ES-I3 (cell line): ENCODE results near the gene GREB1L.
"Not testable (repeated sequence)": the region's sequence is repeated elsewhere in the genome, so short reads cannot be mapped to it uniquely, and the experiment has no call there.

Experiments
- H3K36me3 ChIP-seq: 2 replicates; pipeline ENCODE4 v1.6.1; 2013; ENCODE audit warnings: mild to moderate bottlenecking, low read length, control low read depth, moderate library complexity; ENCODE audit not compliant: insufficient read depth
- H3K4me1 ChIP-seq: 2 replicates; pipeline ENCODE4 v1.6.1; 2013; ENCODE audit warnings: mild to moderate bottlenecking, control low read depth, low read length; ENCODE audit not compliant: insufficient read depth
- H3K9ac ChIP-seq: 2 replicates; pipeline ENCODE4 v1.6.1; 2013; ENCODE audit warnings: low read depth, mild to moderate bottlenecking, low read length, moderate library complexity
- H3K9me3 ChIP-seq: 2 replicates; pipeline ENCODE4 v1.6.1; 2013; ENCODE audit warnings: mild to moderate bottlenecking, low read length, moderate library complexity; ENCODE audit not compliant: control insufficient read depth, insufficient read depth

Gene GREB1L

DNA sequence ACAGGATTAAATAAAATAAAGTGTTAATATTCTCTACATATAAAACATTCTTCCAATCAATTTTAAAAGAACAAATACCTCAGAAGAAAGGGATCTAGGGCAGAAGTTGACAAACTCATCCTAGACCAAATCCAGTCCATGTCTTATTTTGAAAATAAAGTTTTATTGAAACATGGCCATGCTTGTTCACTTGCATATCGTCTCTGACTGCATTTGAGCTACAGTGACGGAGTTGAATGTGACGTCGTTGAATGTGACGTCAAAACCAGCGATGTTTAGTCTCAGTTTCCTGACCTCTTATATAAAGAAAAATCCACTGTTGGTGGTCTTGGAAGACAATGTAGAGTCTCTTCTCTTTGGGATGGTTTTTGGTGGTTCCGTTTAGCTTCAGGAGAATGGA, 33.6 kb downstream of the GREB1L start:
- Histone ChIP-seq H3K9me3 (no peaks in the 10 kb centered on the region), H3K36me3 (no peaks in the 10 kb centered on the region), H3K9ac (no peak overlapping the region), H3K4me1 (no peaks in the 10 kb centered on the region)

GRCh38 chr18:21277578-21277977, 35.5 kb downstream of the GREB1L start:
- Histone ChIP-seq H3K9me3 (no peaks in the 10 kb centered on the region), H3K4me1 (no peaks in the 10 kb centered on the region), H3K36me3 (no peaks in the 10 kb centered on the region), H3K9ac (no peak overlapping the region)

- H3K36me3 ChIP-seq, H3K9ac ChIP-seq, H3K4me1 ChIP-seq, H3K9me3 ChIP-seq: not testable (repeated sequence)
Measured at GRCh38 chr18:21278218-21278617, 36.2 kb downstream of the GREB1L start.

DNA sequence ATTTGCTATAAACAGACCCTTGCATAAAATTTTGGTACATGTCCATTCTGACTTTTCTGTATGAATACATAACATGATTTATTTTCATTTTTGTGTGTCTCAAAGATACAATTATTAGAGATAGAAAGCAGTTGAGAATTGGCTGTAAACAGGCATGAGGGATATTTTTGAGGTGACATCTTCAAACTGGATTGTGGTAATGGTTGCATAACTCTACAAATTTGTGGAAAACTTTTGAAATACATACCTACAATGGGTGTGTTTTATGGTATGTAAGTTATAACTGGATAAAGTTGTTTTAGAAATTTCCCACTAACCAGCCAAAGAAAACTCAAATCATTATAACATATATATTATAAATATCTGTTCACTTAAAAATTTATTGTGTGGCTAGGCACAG, 39.6 kb downstream of the GREB1L start:
- H3K9ac ChIP-seq: no peak overlapping the region
- H3K4me1 ChIP-seq: no peaks in the 10 kb centered on the region
- no peaks in the 10 kb centered on the region for H3K9me3 ChIP-seq

GRCh38 chr18:21284540-21284939, 42.5 kb downstream of the GREB1L start:
- H3K9ac ChIP-seq: no peak overlapping the region
- no peaks in the 10 kb centered on the region for H3K36me3 ChIP-seq
- no peaks in the 10 kb centered on the region for H3K9me3 ChIP-seq
- no peaks in the 10 kb centered on the region for H3K4me1 ChIP-seq

More for the DNA sequence above, 39.6 kb downstream of the GREB1L start:
- no peaks in the 10 kb centered on the region for H3K36me3 ChIP-seq

DNA sequence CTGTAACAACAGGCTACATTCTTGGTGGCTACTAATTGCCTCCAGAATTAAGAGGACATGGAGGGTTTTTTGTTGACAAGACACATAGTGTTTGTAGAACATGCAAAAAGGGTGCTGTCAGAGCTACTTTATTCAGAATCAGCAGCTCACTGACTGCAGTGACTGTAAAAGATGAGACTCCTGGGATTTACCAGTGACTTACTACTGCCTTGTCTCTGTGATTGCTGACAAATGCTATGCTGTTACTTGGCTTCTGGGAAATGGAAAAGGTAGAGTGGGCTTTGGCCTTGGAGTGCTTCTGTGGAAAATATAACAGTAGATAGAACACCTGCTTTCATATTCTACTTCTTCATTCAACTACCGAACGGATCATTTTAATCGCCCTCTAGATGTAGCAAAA, 47.8 kb downstream of the GREB1L start:
- Histone ChIP-seq H3K9ac (no peak overlapping the region), H3K4me1 (no peaks in the 10 kb centered on the region), H3K9me3 (no peaks in the 10 kb centered on the region), H3K36me3 (no peaks in the 10 kb centered on the region)

DNA sequence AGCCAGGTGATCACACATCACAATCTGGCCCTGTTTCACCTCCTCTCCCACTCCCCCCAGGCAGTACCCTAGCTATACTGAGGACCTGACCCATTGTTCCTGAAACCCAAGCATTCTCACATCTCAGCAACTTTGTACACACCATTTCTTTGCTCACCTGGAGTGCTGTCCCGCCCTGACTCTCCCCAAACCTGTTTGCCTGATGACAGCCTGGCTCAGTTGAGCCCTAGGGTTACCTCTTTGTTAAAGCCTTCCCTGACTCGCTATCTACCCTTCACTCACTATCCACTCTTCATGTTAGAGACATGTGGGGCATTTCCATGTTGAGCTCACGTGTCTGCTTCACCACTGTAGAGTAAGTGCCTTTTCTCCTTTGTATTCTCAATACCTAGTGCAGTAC, 49.1 kb downstream of the GREB1L start:
- Histone ChIP-seq H3K9me3 (no peaks in the 10 kb centered on the region), H3K36me3 (no peaks in the 10 kb centered on the region), H3K9ac (no peak overlapping the region), H3K4me1 (no peaks in the 10 kb centered on the region)

DNA sequence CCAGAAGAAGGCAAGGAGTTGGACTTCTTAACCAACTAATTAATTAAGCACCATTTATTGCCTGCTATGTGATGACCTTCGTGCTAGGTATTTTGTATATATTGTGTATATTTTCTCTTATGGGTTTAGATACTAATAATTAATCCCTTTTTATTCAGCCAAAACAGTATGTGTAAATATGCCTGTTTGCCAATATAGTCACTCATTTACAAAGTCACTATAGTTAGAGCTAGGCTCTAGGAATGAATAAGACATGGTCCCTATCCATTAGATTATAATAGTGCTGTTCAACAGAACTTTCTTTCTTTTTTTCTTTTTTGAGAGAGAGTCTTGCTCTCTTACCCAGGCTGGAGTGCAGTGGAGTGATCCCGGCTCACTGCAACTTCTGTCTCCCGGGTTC, 51.4 kb downstream of the GREB1L start:
- H3K9me3 ChIP-seq: no peaks in the 10 kb centered on the region
- H3K9ac ChIP-seq: no peak overlapping the region
- no peaks in the 10 kb centered on the region; the same call in 1 of the 2 replicates for H3K4me1 ChIP-seq
- H3K36me3 ChIP-seq: no peaks in the 10 kb centered on the region

GRCh38 chr18:21295101-21295500, 53.1 kb downstream of the GREB1L start:
- H3K4me1 ChIP-seq: peaks cover 2% of the 10 kb centered on the region
- no peaks in the 10 kb centered on the region for H3K9me3 ChIP-seq
- no peak overlapping the region for H3K9ac ChIP-seq
- H3K36me3 ChIP-seq: no peaks in the 10 kb centered on the region

DNA sequence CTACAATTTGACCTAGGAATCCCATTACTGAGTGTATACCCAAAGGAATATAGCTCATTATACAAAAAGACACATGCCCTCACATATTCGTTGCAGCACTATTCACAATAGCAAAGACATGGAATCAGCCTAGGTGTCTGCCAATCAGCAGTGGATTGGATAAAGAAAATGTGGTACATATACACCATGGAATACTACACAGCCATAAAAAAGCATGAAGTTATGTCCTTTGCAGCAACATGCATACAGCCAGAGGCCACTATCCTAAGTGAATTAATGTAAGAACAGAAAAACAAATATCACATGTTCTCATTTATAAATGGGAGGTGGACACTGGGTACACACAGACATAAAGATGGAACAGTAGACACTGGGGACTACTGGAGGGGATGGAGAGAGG, 54.0 kb downstream of the GREB1L start:
- Histone ChIP-seq H3K9me3 (no peaks in the 10 kb centered on the region), H3K36me3 (no peaks in the 10 kb centered on the region), H3K9ac (no peak overlapping the region), H3K4me1 (peaks cover 12% of the 10 kb centered on the region)

DNA sequence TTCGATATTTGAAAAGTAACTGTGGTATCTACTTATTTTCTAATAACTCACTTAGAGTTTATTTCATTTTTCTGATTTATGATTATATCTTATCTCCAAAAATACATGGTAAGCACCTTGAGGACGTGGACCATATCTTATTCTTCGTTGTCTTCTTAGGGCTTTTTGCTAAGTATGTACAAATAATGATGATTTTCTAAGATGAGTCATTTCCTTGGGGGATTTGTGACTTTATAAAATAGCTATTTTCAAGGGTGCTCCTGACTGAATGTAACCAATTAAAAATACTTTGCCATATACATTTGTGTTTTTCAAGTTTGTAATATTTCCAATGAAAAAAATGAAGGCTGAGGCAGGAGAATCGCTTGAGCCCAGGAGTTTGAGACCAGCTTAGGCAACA, 56.3 kb downstream of the GREB1L start:
- Histone ChIP-seq H3K9ac (no peak overlapping the region), H3K4me1 (peaks cover 30% of the 10 kb centered on the region), H3K36me3 (no peaks in the 10 kb centered on the region), H3K9me3 (no peaks in the 10 kb centered on the region)

DNA sequence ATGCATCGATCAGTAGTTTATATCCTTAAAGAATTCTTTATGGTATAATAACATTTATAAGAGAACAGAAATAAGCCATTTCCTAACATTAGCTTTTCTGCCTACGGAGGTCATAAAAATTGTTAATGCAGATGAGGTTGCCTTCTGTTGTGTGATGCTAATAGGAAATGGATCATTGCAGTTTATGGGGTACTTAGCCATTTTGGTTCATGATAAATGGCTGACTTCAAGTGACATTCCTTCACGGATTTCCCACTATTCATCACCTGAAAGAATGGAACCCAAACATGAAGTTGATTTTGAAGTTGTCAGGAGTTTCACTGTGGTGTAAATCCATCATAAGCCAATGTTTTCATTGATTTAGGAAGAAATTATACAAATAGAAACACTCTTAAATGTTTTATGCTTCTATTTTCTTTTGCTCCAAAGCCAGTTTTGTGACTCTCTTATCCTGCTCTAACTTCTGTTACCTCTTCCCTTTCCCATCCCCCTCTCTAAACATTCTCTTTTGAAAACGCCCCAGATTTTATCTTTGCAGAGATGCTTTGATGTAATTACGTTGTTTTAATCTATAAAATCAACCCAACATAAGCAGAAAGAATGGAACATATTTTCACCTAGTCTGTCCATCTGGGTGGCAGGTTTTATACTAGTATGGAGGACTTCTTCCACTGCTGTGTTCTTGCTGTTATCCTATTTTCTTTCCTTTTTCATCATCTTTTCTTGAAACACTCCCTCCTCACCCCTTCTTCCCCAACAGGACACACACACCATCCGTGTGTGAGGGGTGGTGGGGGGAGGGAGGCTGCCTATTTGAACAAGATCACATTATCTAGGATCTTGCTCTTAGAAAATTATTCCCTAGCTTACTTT, 58.2 kb downstream of the GREB1L start:
- Histone ChIP-seq H3K9ac (no peak overlapping the region), H3K36me3 (no peaks in the 10 kb centered on the region), H3K4me1 (peaks cover 39% of the 10 kb centered on the region), H3K9me3 (no peaks in the 10 kb centered on the region)

GRCh38 chr18:21300908-21301200, 58.8 kb downstream of the GREB1L start:
- peaks cover 39% of the 10 kb centered on the region for H3K4me1 ChIP-seq
- H3K9me3 ChIP-seq: no peaks in the 10 kb centered on the region
- no peak overlapping the region for H3K9ac ChIP-seq
- H3K36me3 ChIP-seq: no peaks in the 10 kb centered on the region

DNA sequence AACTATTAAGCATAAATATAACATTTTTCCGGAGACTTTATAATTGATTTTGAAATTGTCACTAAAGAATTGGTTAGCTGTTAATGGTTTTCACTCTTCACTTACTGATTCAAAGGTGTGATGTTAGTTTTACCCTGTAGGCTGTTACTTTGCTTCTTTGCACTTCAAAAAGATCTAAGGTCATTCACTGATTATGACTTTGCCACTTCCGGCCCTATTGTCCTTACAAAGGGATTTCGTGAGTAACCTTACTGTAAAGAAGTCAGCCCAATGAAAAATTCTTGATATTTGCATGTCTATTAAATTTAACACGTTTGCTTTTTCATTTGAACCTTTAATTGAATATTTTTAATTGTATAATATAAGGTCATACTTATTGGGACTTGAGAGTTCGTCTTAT, 61.4 kb downstream of the GREB1L start:
- Histone ChIP-seq H3K9ac (no peak overlapping the region), H3K4me1 (peaks cover 39% of the 10 kb centered on the region), H3K36me3 (no peaks in the 10 kb centered on the region), H3K9me3 (no peaks in the 10 kb centered on the region)

DNA sequence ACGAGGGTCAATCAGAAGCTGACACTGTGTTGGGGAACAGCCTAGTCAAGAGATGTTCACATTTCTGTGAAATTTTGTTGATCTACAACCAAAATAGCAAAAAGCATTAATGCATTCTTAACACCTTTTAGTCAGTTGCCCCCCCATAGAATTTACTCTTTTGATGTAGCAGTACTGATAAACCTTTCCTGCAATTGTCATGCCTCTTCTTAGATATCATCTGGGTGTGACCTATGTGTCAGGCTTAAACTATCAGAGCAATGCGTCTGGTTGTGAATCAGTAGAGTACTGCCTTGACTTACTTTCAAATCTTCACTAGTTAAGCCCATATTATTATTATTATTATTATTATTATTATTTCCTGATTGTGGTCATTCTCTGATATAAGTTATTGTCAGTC, 61.9 kb downstream of the GREB1L start:
- H3K9me3 ChIP-seq: no peaks in the 10 kb centered on the region
- peaks cover 39% of the 10 kb centered on the region for H3K4me1 ChIP-seq
- H3K9ac ChIP-seq: no peak overlapping the region
- no peaks in the 10 kb centered on the region for H3K36me3 ChIP-seq
